A549 (cell line): ENCODE results near the gene PICK1. TPM values are rescaled to one million over a fixed set of nuclear protein-coding genes. Genes with fewer than 3 reads are reported as not detected.

Source experiments
- ATAC-seq, 2 experiments: fragments of 200-7000 bp in 1 of 2; fragments of >200 bp in 1 of 2; cut with Nextera tagmentation in 1 of 2; cut with Tn5 transposase in 1 of 2; 3 replicates each; pipeline versions ENCODE4 v1.8.0 to v1.9.1; 2018 to 2020; ENCODE audit warnings: mild to moderate bottlenecking in 1 of 2, moderate library complexity in 1 of 2
- CTCF ChIA-PET: fragments of 300-600 bp; sonication (Branson Sonifier 250); formaldehyde crosslinking; extraction: SDS; loops from one replicate; lab custom pipeline; 2021; ENCODE audit warnings: antibody characterized with exemption, inconsistent platforms; lab: Yijun Ruan, JAX
- POLR2A ChIA-PET: fragments of 350-600 bp; formaldehyde crosslinking; extraction: SDS; loops from one replicate; lab custom pipeline; 2021; ENCODE audit warnings: antibody characterized with exemption, inconsistent platforms; lab: Yijun Ruan, JAX
- DNase-seq, 2 experiments: peaks; one replicate each; pipeline versions ENCODE4 v3.0.0 to v3.0.0-alpha.2; 2011 to 2016; ENCODE audit warnings: low read depth in 1 of 2, low spot score in 1 of 2
- FAIRE-seq: peaks from 2 replicates; lab custom pipeline; 2011; peaks lifted over from hg19 to GRCh38; lab: Jason Lieb, UNC
- H3K27ac ChIP-seq, 2 experiments: fragments of >200 bp; sonication (Bioruptor Twin); formaldehyde crosslinking; 3 replicates each; pipeline ENCODE4 v1.5.1; 2016 to 2017
- H3K4me1 ChIP-seq: fragments of >200 bp; sonication (Bioruptor Twin); formaldehyde crosslinking; 3 replicates; pipeline ENCODE4 v1.6.1; 2016
- H3K4me2 ChIP-seq: fragments of >200 bp; sonication (Bioruptor Twin); formaldehyde crosslinking; 3 replicates; pipeline ENCODE4 v1.6.1; 2016
- H3K4me3 ChIP-seq: fragments of >200 bp; sonication (Bioruptor Twin); formaldehyde crosslinking; 3 replicates; pipeline ENCODE4 v1.5.1; 2016
- H3K9me3 ChIP-seq: fragments of >200 bp; sonication (Bioruptor Twin); formaldehyde crosslinking; 3 replicates; pipeline ENCODE4 v1.6.1; 2016
- BHLHE40 ChIP-seq: IDR thresholded peaks from 2 replicates; pipeline ENCODE4 v1.6.1; 2012; ENCODE audit warnings: low read depth, low read length, inconsistent platforms
- CBX8 ChIP-seq: fragments of 200-600 bp; sonication (generic); IDR thresholded peaks from 2 replicates; pipeline ENCODE4 v1.6.1; 2016
- CEBPB ChIP-seq, 2 experiments: fragments of >200 bp in 1 of 2; sonication (Bioruptor Twin) in 1 of 2; formaldehyde crosslinking in 1 of 2; IDR thresholded peaks; 2 replicates each; pipeline ENCODE4 v1.6.1; 2012 to 2016
- CHD2 ChIP-seq: fragments of 150-350 bp; IDR thresholded peaks from 2 replicates; pipeline ENCODE4 v1.6.1; 2014; ENCODE audit warnings: low read length; ENCODE audit not compliant: partially characterized antibody
- CHD4 ChIP-seq: fragments of 200-600 bp; sonication (generic); IDR thresholded peaks from 2 replicates; pipeline ENCODE4 v1.6.1; 2016; ENCODE audit warnings: antibody characterized with exemption, mild to moderate bottlenecking, borderline replicate concordance
- EHMT2 ChIP-seq: fragments of 200-600 bp; sonication (generic); IDR thresholded peaks from 2 replicates; pipeline ENCODE4 v1.6.1; 2016; ENCODE audit warnings: antibody characterized with exemption, low read depth, mild to moderate bottlenecking, moderate library complexity
- EP300 ChIP-seq, 2 experiments: fragments of >200 bp; sonication (Bioruptor Twin); formaldehyde crosslinking; IDR thresholded peaks; 2 replicates in 1 of 2; 3 replicates in 1 of 2; pipeline ENCODE4 v1.6.1; 2016 to 2017
- HDAC2 ChIP-seq: fragments of 200-600 bp; sonication (generic); IDR thresholded peaks from 2 replicates; pipeline ENCODE4 v1.6.1; 2016
- HEYL ChIP-seq: fragments of 250-450 bp; sonication (Bioruptor Pico); IDR thresholded peaks from 2 replicates; pipeline ENCODE4 v1.8.0; 2021; ENCODE audit warnings: mild to moderate bottlenecking, moderate library complexity
- HOXA7 ChIP-seq: fragments of 250-450 bp; sonication (Bioruptor Pico); IDR thresholded peaks from 2 replicates; pipeline ENCODE4 v1.5.0; 2020; ENCODE audit warnings: mild to moderate bottlenecking, moderate library complexity
- HOXB13 ChIP-seq: fragments of 250-450 bp; sonication (Bioruptor Pico); IDR thresholded peaks from 2 replicates; pipeline ENCODE4 v1.5.0; 2020; ENCODE audit warnings: low read depth, mild to moderate bottlenecking, moderate library complexity
- HOXB5 ChIP-seq: fragments of 250-450 bp; sonication (Bioruptor Pico); IDR thresholded peaks from 2 replicates; pipeline ENCODE4 v1.5.0; 2020; ENCODE audit warnings: mild to moderate bottlenecking, moderate library complexity
- JUNB ChIP-seq: fragments of >200 bp; sonication (Bioruptor Twin); formaldehyde crosslinking; IDR thresholded peaks from 2 replicates; pipeline ENCODE4 v1.6.1; 2016
- KDM1A ChIP-seq: fragments of 200-600 bp; sonication (generic); IDR thresholded peaks from 2 replicates; pipeline ENCODE4 v1.6.1; 2016; ENCODE audit warnings: low read depth, mild to moderate bottlenecking
- KDM5A ChIP-seq: fragments of 200-600 bp; sonication (generic); IDR thresholded peaks from 2 replicates; pipeline ENCODE4 v1.6.1; 2016; ENCODE audit warnings: antibody characterized with exemption, mild to moderate bottlenecking
- MAFK ChIP-seq: fragments of 450-650 bp; IDR thresholded peaks from 2 replicates; pipeline ENCODE4 v1.6.1; 2014; ENCODE audit not compliant: partially characterized antibody
- MYC ChIP-seq: IDR thresholded peaks from 2 replicates; pipeline ENCODE4 v1.6.1; 2012; ENCODE audit warnings: mild to moderate bottlenecking, inconsistent platforms, low read length, improper control_type of control experiment, borderline replicate concordance
- NPAS2 ChIP-seq: fragments of 250-450 bp; sonication (Bioruptor Pico); IDR thresholded peaks from 2 replicates; pipeline ENCODE4 v1.8.0; 2022; ENCODE audit warnings: mild to moderate bottlenecking, moderate library complexity, borderline replicate concordance
- POLR2A ChIP-seq: IDR thresholded peaks from 2 replicates; pipeline ENCODE4 v1.6.1; 2012; ENCODE audit warnings: mild to moderate bottlenecking, low read length
- POLR2AphosphoS2 ChIP-seq: conservative IDR thresholded peaks from 2 replicates; pipeline ENCODE4 v1.6.1; 2012; ENCODE audit warnings: low read length, improper control_type of control experiment, inconsistent platforms
- RCOR1 ChIP-seq: fragments of 150-350 bp; IDR thresholded peaks from 2 replicates; pipeline ENCODE4 v1.6.1; 2014; ENCODE audit warnings: antibody characterized with exemption, low read length, low read depth
- RNF2 ChIP-seq: fragments of 200-600 bp; sonication (generic); IDR thresholded peaks from 2 replicates; pipeline ENCODE4 v1.6.1; 2016; ENCODE audit warnings: low read depth, mild to moderate bottlenecking, antibody characterized with exemption, moderate library complexity, borderline replicate concordance
- SMC3 ChIP-seq: fragments of >200 bp; sonication (Bioruptor Twin); formaldehyde crosslinking; IDR thresholded peaks from 3 replicates; pipeline ENCODE4 v1.6.1; 2018; ENCODE audit warnings: inconsistent platforms
- SREBF2 ChIP-seq: fragments of 450-650 bp; IDR thresholded peaks from 2 replicates; pipeline ENCODE4 v1.6.1; 2014; ENCODE audit warnings: mild to moderate bottlenecking, moderate library complexity
- ZFP36 ChIP-seq: fragments of 450-650 bp; IDR thresholded peaks from 2 replicates; pipeline ENCODE4 v1.6.1; 2014; ENCODE audit warnings: borderline replicate concordance; ENCODE audit not compliant: partially characterized antibody
- ZSCAN20 ChIP-seq: fragments of 250-450 bp; sonication (Bioruptor Pico); IDR thresholded peaks from 2 replicates; pipeline ENCODE4 v1.8.0; 2022; ENCODE audit warnings: mild to moderate bottlenecking, moderate library complexity
- WGBS: methylation state at CpG from one replicate; pipeline ENCODE4 v1.1.6; 2017; ENCODE audit errors: missing lambda C conversion rate; 5-methylcytosine and 5-hydroxymethylcytosine counted together
- polyA plus RNA-seq, 4 experiments: library from polyadenylated mRNA; depleted of rRNA in 3 of 4; stranded (reverse); fragments of >200 nt; fragmentation: RNase III in 1 of 4; extraction: RNeasy Plus Mini Kit Qiagen cat#74134 plus additional on column Dnase treatment in 1 of 4; gene quantifications; 2 replicates in 3 of 4; 3 replicates in 1 of 4; pipeline ENCODE4 v1.2.3, GENCODE V29; 2011 to 2017
- TF ChIP-seq, protein P1 (sequence below): fragments of 150-350 bp; IDR thresholded peaks from 2 replicates; pipeline ENCODE4 v1.6.1; 2014; ENCODE audit warnings: low read depth, mild to moderate bottlenecking, low read length
- TF ChIP-seq, protein P2 (sequence below): IDR thresholded peaks from 2 replicates; pipeline ENCODE4 v1.6.1; 2012; ENCODE audit warnings: low read depth, borderline replicate concordance
- TF ChIP-seq, protein P3 (sequence below): fragments of 250-450 bp; sonication (Bioruptor Pico); IDR thresholded peaks from 2 replicates; pipeline ENCODE4 v1.5.0; 2021; ENCODE audit warnings: mild to moderate bottlenecking, moderate library complexity, borderline replicate concordance
- TF ChIP-seq, protein P4 (sequence below): IDR thresholded peaks from 2 replicates; pipeline ENCODE4 v1.6.1; 2012
- TF ChIP-seq, protein P5 (sequence below): fragments of >200 bp; sonication (Bioruptor Twin); formaldehyde crosslinking; IDR thresholded peaks from 3 replicates; pipeline ENCODE4 v1.6.1; 2016
- TF ChIP-seq, protein P6 (sequence below): IDR thresholded peaks from 2 replicates; pipeline ENCODE4 v1.6.1; 2012

The PICK1 gene
- polyA plus RNA-seq, 2 of the 4 experiments (the other 2 are of a cell fraction), result 15.6 to 17.8 TPM

DNA sequence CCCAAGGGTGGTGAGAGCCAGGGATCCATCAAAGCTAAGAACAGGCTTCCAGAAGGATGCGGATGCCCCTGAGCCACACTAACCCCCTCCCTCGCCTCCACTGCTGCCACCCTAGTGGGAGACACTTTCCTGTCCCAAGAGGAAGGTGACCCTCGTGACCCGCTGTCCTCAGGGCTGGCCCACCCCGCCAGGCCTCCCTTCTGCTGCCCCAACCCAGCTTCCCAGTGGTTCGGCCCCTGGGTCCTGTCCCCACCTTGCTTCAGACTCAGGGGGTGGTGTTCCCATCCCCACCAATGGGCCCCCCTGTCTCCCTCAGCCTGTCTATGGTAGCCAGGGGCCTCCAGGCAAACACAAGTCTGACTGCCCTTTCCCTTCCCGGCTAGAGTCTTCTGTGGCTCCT lies 6.5 kb upstream of the PICK1 start:
- no peak for ATAC-seq
- CTCF ChIA-PET, result no interaction called here
- no peaks in the 10 kb centered on the region for H3K9me3 ChIP-seq
- TF ChIP-seq POLR2AphosphoS2 (no peak), HOXA7 (CRISPR knock-in tag) (no peak), NPAS2 (no peak), SMC3 (no peak), RNF2 (no peak), HEYL (CRISPR knock-in tag) (no peak), MYC (no peak), CHD2 (no peak), MAFK (no peak), SREBF2 (no peak), HDAC2 (no peak), EP300 (IDR thresholded peaks at IDR 0.05) (no peak), ZFP36 (no peak)
- TF ChIP-seq, protein P1, sequence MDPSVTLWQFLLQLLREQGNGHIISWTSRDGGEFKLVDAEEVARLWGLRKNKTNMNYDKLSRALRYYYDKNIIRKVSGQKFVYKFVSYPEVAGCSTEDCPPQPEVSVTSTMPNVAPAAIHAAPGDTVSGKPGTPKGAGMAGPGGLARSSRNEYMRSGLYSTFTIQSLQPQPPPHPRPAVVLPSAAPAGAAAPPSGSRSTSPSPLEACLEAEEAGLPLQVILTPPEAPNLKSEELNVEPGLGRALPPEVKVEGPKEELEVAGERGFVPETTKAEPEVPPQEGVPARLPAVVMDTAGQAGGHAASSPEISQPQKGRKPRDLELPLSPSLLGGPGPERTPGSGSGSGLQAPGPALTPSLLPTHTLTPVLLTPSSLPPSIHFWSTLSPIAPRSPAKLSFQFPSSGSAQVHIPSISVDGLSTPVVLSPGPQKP, result no peak
- TF ChIP-seq, protein P2, sequence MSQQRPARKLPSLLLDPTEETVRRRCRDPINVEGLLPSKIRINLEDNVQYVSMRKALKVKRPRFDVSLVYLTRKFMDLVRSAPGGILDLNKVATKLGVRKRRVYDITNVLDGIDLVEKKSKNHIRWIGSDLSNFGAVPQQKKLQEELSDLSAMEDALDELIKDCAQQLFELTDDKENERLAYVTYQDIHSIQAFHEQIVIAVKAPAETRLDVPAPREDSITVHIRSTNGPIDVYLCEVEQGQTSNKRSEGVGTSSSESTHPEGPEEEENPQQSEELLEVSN, result no peak
- TF ChIP-seq, protein P3, sequence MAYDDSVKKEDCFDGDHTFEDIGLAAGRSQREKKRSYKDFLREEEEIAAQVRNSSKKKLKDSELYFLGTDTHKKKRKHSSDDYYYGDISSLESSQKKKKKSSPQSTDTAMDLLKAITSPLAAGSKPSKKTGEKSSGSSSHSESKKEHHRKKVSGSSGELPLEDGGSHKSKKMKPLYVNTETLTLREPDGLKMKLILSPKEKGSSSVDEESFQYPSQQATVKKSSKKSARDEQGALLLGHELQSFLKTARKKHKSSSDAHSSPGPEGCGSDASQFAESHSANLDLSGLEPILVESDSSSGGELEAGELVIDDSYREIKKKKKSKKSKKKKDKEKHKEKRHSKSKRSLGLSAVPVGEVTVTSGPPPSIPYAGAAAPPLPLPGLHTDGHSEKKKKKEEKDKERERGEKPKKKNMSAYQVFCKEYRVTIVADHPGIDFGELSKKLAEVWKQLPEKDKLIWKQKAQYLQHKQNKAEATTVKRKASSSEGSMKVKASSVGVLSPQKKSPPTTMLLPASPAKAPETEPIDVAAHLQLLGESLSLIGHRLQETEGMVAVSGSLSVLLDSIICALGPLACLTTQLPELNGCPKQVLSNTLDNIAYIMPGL (CRISPR knock-in tag), result no peak
- TF ChIP-seq, protein P4, sequence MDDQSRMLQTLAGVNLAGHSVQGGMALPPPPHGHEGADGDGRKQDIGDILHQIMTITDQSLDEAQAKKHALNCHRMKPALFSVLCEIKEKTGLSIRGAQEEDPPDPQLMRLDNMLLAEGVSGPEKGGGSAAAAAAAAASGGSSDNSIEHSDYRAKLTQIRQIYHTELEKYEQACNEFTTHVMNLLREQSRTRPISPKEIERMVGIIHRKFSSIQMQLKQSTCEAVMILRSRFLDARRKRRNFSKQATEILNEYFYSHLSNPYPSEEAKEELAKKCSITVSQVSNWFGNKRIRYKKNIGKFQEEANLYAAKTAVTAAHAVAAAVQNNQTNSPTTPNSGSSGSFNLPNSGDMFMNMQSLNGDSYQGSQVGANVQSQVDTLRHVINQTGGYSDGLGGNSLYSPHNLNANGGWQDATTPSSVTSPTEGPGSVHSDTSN, result no peak
- TF ChIP-seq, protein P5, sequence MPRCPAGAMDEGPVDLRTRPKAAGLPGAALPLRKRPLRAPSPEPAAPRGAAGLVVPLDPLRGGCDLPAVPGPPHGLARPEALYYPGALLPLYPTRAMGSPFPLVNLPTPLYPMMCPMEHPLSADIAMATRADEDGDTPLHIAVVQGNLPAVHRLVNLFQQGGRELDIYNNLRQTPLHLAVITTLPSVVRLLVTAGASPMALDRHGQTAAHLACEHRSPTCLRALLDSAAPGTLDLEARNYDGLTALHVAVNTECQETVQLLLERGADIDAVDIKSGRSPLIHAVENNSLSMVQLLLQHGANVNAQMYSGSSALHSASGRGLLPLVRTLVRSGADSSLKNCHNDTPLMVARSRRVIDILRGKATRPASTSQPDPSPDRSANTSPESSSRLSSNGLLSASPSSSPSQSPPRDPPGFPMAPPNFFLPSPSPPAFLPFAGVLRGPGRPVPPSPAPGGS, result no peak
- no peak for DNase-seq
- H3K4me2 ChIP-seq, result no peak overlapping the region
- 85% methylated on average over 5 of the region's 7 CpGs for WGBS
- no peaks in the 10 kb centered on the region for H3K4me1 ChIP-seq
- POLR2A ChIA-PET, result interaction anchor here (0.6 kb wide), 1 partner anchor 119 kb away, joined by 5 read pairs; no protein-coding TSS in a partner anchor
- FAIRE-seq, result no peak
- no peak overlapping the region for H3K27ac ChIP-seq
- H3K4me3 ChIP-seq, result no peak overlapping the region

DNA sequence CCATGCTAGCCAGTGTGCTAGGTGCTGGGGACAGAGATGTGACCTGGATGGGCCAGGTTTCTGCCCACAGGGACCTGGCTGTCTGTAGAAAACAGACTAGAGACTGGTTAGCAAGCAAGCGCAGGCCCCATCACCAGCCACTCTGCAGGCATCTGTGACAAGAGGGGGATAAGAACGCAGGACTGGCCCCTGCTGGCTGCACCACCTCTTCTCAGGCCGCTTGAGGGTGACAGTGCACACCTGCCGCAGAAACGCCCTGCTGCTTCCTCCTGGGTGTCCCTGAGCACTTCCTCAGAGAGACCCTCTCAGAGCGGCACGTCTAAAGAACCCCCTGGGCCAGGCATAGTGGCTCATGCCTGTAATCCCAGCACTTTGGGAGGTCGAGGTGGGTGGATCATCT lies 5.9 kb upstream of the PICK1 start:
- Histone ChIP-seq H3K4me3 (no peak overlapping the region), H3K9me3 (no peaks in the 10 kb centered on the region), H3K27ac (no peak overlapping the region), H3K4me2 (no peak overlapping the region), H3K4me1 (no peaks in the 10 kb centered on the region)
- WGBS, result 77% methylated on average over 6 of the region's 8 CpGs
- FAIRE-seq (no peak), DNase-seq (no peak), ATAC-seq (no peak)
- POLR2A ChIA-PET, result no interaction called here
- CTCF ChIA-PET, result interaction anchor here (0.9 to 4.2 kb wide), 12 partner anchors 8 to 520 kb away, joined by 3 to 43 read pairs (median 8); partner anchors contain the start of gene DMC1
- TF ChIP-seq BHLHE40, result no peak
- no peak for TF ChIP-seq CHD4
- TF ChIP-seq CBX8, result no peak
- no peak for TF ChIP-seq JUNB
- TF ChIP-seq HOXB5 (CRISPR knock-in tag), result no peak
- TF ChIP-seq POLR2A, result no peak
- TF ChIP-seq, protein P5, result no peak
- TF ChIP-seq CEBPB (IDR thresholded peaks at IDR 0.05), result no peak
- TF ChIP-seq KDM5A, result no peak
- TF ChIP-seq, protein P6, sequence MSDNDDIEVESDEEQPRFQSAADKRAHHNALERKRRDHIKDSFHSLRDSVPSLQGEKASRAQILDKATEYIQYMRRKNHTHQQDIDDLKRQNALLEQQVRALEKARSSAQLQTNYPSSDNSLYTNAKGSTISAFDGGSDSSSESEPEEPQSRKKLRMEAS, result no peak
- no peak for TF ChIP-seq RCOR1
- no peak for TF ChIP-seq EHMT2
- TF ChIP-seq HDAC2, result no peak
- no peak for TF ChIP-seq ZSCAN20 (CRISPR knock-in tag)
- TF ChIP-seq HOXB13 (CRISPR knock-in tag), result no peak
- TF ChIP-seq KDM1A, result no peak
